ENCODE results near the gene TMX1. TPM values are rescaled to one million over a fixed set of nuclear protein-coding genes. Genes with fewer than 3 reads are reported as not detected.
"Not testable (repeated sequence)": the region's sequence is repeated elsewhere in the genome, so short reads cannot be mapped to it uniquely, and the experiment has no call there.

The TMX1 gene
- 49.2 and 84.4 TPM in 2 replicates for total RNA-seq

- DNase-seq (ENCODE audit: low read depth, low spot score): peak; percentile 92
Measured at GRCh38 chr14:51239813-51240803, at the start of gene TMX1. TSS of gene TMX1 (plus strand) at chr14:51240247. CDS start at chr14:51240293, 46 bp downstream.

DNA sequence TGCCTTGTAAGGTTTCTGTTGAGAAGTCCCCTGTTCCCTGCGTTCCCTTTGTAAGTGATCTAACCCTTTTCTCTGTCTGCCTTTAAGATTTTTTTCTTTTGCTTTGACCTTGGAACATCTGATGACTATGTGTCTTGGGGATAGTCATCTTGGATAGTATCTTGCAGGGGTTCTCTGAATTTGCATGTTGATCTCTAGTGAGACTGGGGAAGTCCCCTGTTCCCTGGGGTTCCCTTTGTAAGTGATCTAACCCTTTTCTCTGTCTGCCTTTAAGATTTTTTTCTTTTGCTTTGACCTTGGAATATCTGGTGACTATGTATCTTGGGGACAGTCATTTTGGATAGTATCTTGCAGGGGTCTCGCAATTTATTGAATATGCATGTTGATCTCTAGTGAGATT is 38.2 kb upstream of the TMX1 start:
- DNase-seq (ENCODE audit: low read depth, low spot score): no peak

GRCh38 chr14:51202914-51203665 is 37.0 kb upstream of the TMX1 start:
- DNase-seq (ENCODE audit: low read depth, low spot score): no peak

DNA sequence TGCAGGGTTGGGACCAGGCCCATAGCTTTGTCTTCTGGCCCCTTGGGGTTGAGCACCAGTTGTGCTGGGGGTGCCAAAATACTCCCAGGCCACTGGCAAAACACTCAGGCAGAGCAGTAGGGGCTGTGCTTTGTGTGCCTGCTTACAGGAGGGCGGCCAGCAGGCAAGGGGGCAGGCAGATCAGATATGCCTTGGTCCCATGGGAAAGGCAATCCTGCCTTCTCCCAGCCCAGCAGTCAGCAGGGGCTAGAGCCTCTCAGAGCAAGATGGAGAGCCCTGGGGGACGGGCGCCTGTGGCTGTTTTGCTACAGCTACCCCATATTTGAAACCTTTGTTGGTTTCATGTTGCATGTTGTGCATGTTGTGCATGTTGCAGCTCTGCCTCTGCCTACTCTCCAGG is 36.2 kb upstream of the TMX1 start:
- DNase-seq (ENCODE audit: low read depth, low spot score): no peak

- DNase-seq (ENCODE audit: low read depth, low spot score): no peak
Measured at GRCh38 chr14:51205486-51205885, 34.6 kb upstream of the TMX1 start.

- no peak for DNase-seq (ENCODE audit: low read depth, low spot score)
Measured at GRCh38 chr14:51206462-51206861, 33.6 kb upstream of the TMX1 start.

GRCh38 chr14:51207621-51208020 is 32.4 kb upstream of the TMX1 start:
- DNase-seq (ENCODE audit: low read depth, low spot score): no peak

GRCh38 chr14:51208982-51209381 is 31.1 kb upstream of the TMX1 start:
- DNase-seq (ENCODE audit: low read depth, low spot score): no peak

GRCh38 chr14:51209457-51209856 is 30.6 kb upstream of the TMX1 start:
- no peak for DNase-seq (ENCODE audit: low read depth, low spot score)

GRCh38 chr14:51210594-51210993 is 29.5 kb upstream of the TMX1 start:
- DNase-seq (ENCODE audit: low read depth, low spot score): no peak

DNA sequence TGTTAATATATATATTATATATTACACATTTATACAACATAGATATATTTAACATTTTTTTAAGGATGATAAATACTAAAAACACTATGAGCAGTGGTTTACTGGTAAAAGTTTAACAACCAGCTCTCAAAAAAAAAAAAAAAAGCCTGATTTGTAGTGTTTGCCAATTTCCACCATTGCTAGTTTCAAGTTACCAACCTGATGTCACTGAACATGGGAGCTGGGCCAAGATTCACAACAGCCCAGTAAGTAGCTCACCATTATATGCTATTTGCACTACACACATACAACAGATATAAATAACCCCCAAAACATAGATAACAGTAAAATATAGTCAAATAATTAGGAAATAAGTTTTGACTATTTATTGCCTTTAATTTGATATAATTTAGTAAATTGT is 28.9 kb upstream of the TMX1 start:
- no peak for DNase-seq (ENCODE audit: low read depth, low spot score)

DNA sequence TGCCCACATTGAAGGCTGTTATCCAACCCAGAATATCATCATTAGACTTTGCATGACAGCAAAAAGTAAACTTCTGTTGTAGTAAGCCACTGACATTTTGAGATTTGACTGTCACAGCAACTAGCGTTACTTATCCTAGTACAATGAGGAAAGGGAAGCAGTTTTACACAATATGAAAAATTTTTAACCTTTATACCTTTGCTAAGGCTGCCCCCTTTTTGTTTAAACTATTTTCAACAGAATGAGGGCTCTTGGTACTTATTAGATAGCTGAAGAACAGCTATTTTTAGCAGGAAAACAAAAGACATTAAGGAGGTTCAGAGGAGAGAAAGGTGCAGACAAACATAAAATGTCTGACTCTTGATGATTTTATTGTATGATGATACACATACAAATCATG is 23.4 kb upstream of the TMX1 start:
- no peak for DNase-seq (ENCODE audit: low read depth, low spot score)

DNA sequence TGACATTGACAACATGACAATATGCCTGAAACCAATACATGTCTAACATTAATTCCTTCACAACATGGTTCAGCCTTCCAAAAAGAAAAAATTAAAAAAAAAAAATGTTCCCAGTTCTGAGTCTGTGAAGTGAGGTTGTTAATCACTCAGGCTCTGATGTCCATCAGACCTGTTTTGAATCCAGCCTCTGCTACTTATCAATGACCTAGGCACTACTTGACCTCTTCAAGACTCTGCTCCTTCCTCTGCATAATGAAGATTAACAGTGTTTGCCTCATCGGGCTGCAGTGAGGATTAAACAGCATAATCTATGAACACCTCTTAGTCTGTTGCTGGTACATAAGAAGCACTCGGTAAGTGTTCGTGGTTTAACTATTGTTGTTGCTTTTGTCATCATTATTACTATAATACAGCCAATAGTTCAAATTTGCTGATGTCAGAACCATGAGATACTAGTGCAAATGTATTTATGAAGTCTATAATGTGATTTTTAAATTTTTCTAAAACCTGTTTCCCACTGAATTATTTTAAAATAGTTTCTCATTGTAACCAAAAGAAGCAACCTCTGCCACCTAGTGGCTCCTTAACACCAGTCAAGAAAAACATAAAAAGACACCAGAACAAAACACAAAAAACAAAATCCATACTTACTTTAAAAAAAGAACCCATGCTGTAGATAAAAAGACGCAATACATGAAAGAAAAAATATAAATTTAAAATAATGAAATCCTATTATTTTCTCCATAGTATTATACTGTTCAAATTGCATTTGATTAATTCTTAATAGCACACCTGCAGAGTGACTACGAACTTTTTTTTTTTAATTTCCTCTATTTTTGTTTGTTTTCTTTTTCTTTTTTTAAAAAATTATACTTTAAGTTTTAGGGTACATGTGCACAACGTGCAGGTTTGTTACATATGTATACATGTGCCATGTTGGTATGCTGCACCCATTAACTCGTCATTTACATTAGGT is 20.3 kb upstream of the TMX1 start:
- peak; percentile 7 for DNase-seq (ENCODE audit: low read depth, low spot score)

DNA sequence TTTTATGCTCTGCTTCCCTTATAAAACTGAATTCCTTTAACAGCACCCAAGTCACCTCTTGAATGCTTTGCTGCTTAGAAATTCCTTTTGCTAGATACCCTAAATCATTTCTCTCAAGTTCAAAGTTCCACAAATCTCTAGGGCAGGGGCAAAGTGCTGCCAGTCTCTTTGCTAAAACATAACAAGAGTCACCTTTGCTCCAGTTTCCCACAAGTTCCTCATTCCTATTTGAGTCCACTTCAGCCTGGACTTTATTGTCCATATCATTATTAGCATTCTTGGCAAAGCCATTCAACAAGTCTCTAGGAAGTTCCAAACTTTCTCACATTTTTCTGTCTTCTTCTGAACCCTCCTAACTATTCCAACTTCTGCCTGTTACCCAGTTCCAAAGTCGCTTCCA is 16.6 kb upstream of the TMX1 start:
- not testable (repeated sequence) for DNase-seq (ENCODE audit: low read depth, low spot score)

GRCh38 chr14:51224551-51224950 is 15.5 kb upstream of the TMX1 start:
- no peak for DNase-seq (ENCODE audit: low read depth, low spot score)

DNA sequence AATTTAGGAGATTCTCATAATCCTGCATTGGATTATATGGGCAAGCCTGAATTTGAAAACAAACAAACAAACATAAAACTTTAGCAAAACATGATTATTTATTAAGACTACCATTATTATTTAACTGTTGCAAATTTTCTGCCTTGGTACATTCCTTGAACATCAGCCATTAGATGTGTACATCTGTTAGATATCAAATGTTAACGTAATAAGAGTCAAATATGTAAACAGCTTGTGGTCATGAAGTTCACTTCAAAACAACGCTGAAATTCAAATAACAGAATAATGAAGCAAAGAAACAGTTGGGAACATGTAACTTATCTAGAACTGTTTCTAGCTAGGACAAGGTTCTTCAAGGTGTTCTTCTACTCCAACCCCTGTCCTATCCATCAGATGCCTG is 14.3 kb upstream of the TMX1 start:
- DNase-seq (ENCODE audit: low read depth, low spot score): no peak

GRCh38 chr14:51228391-51228790 is 11.7 kb upstream of the TMX1 start:
- no peak for DNase-seq (ENCODE audit: low read depth, low spot score)

- DNase-seq (ENCODE audit: low read depth, low spot score): no peak
Measured at GRCh38 chr14:51228890-51229289, 11.2 kb upstream of the TMX1 start.

DNA sequence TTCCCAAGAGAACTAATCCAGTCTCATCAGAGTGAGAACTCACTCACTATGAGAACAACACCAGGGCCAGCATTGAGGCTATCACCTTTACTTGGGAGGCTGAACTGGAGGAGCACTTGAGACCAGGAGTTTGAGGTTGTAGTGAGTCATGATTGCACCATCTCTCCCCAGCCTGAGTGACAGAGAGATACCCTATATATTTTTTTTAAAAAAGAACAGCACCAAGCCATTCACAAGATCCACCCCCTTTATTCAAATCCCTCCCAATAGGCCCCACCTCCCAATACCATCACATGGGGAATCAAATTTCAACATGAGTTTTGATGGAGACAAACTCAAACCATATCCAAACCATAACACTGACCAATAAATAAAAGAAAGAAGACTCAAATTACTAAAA is 3.7 kb upstream of the TMX1 start:
- DNase-seq (ENCODE audit: low read depth, low spot score): no peak

DNA sequence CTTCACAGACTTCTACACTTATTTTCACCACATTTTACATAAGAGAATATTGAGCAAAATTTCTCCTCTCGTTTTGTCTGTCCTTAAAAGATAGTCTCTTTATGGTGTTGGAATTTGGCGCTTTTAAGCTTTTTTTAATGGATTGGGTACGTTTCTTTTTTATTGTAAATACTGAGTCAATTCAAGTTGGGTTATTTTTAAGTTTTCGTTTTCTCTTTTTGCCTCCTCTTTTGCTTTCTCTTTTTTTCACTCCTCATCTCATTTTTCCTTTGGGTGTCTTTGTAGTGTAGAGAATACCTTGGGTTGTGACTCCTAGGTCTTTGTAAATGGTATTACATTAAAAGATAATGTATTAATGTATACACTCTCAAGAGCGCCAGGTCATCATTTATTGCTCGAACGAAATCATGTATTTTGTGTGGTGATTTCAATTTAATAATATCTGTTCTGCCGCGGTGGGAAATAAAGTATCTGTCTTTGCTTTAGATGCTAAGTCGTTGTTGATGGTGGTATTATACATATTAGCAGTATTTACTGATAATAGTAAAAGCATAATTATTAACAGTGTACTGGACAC is 845 bp downstream of the TMX1 start:
- DNase-seq (ENCODE audit: low read depth, low spot score): no peak

Measured in pulmonary artery endothelial cell (primary cell).